ENCODE measurements around the gene INS.

The INS gene

DNA sequence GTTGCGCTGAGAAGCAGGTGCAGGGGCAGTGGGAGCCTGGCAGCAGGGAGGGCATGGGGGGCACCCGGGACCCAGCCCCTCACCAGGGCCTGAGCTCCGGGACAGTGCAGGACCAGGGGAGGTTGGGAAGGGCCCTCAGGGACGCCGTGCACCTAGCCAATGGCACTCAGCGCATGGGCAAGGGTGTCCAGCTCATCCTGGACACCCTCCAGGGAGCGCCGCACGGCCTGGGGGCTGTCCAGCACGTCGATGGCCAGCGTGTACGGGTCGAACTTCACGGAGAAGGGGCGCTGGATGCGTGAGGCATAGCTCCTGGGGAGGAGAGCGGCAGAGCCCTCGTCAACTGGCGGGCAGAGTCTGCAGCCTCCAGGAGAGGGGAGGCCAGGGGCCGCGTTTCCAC, 3.1 kb upstream of the INS start:
- DNase-seq: no peak

DNA sequence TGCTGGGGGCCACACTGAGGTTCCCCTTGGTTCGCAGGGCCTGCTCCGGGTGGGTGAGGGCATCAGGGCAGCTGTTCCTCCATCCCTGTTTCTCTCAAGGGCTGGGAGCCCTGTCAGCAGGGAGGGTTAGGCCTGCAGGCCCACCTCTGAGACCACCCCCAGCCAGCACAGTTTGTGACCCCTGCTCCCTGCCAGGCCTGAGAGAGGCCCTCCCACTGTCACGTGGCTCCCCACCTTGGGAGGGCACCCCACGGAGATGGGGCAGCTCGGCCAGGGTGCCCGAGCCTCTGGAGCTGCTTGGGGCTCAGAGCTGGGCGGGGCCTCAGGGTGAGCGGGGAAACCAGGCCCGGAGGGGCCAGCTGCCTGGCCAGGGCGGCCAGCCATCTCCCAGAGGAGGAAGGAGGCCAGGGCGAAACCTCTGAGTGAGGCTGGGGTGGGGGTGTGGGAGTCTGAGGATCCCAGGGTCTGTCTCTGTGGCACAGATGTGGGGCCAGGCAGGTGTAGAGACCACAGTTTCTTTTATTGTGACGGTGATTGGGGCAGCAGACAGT, 2.5 kb upstream of the INS start:
- no peak for DNase-seq

DNA sequence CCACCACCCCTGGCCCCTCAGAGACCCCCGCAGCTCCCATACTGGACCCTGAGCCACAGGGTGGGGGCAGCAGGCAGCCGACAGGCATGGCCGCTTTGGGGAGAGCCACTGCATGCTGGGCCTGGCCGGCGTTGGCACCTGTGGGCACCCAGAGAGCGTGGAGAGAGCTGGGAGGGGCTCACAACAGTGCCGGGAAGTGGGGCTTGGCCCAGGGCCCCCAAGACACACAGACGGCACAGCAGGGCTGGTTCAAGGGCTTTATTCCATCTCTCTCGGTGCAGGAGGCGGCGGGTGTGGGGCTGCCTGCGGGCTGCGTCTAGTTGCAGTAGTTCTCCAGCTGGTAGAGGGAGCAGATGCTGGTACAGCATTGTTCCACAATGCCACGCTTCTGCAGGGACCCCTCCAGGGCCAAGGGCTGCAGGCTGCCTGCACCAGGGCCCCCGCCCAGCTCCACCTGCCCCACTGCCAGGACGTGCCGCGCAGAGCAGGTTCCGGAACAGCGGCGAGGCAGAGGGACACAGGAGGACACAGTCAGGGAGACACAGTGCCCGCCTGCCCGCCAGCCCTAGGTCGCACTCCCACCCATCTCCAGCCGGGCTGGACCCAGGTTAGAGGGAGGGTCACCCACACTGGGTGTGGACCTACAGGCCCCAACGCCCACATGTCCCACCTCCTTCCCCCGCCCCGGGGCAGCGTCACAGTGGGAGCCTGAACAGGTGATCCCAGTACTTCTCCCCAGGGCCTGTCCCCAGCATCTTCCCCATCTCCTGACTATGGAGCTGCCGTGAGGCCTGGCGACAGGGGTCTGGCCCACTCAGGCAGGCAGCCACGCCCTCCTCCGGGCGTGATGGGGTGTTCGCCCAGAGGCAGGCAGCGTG, 1.2 kb downstream of the INS start:
- no peak for DNase-seq

DNA sequence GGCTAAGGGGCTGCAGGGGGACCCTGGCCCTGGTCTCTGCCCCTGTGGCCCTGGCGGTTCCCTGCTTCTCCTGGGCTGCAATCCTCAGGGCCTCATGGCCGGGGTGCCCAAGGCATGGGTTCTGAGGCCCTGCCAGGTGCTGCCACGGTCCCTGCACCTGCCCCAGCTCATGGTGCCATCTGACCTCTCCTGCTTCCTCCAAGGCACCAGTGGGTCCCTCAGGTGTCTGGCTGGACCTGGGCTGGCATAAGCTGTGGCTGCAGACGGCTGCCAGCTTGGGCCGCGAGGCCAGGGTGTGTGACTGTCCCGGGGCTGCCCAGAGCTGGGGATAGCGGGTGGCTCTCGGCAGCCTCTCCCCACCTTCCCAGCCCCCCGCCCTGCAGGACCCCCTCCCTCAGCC, 2.0 kb downstream of the INS start:
- no peak for DNase-seq

DNA sequence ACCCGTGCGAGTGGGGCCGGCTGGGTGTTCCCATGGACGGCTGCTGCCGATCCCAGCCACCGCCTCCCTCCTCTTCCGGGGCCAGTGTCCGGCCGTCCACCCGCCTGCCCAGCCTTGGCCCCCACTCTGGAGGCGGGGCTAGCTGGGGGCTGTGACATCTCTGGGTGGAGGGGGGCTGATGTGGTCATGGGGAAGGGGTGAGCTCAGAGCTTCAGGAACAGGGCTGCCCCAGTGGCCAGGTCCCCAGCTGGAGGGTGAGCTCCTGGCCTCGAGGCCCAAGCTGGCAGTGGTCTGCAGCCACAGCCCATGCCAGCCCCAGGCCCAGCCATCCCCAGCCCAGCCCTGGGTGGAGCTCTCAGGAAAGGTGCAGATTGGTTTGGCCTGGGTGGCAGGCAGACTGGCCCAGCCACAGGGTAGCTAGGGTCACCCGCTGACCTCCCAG, 2.7 kb downstream of the INS start:
- no peak for DNase-seq

DNA sequence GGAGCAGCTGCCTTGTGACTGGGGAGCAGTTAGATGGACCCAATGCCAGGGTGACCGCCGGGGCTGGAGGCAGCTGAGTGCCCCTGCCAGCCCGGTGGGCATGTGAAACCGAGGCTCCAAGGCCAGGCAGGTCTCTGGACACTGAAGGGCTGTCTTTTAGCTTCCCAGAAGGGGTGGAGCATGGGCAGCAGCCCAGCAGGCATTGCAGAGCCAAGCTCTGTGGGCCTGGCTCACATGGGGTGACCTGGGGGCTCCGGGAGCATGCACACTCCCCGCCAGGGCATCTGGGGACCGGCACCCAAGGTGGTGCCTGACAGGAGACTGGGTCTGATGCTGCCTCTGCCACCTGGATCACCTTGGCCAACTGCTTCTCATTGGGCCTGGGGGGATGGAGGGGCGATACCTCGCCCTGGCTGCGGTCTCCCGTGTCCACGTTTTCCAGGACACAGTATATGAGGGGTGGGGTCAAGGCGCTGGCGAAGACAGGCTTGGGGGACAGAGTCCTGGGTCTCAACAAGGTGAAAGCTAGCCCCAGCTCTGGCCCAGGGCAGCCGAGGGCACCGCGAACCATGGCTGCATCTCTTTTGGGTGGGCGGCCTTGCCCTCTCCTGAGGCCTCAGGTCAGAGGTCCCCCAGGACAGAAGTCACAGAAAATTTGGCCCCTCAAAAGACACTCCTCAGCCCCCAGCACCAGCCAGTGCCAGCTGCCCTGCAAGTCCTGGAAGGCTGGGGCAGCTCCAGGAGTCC, 3.5 kb downstream of the INS start:
- no peak for DNase-seq

DNA sequence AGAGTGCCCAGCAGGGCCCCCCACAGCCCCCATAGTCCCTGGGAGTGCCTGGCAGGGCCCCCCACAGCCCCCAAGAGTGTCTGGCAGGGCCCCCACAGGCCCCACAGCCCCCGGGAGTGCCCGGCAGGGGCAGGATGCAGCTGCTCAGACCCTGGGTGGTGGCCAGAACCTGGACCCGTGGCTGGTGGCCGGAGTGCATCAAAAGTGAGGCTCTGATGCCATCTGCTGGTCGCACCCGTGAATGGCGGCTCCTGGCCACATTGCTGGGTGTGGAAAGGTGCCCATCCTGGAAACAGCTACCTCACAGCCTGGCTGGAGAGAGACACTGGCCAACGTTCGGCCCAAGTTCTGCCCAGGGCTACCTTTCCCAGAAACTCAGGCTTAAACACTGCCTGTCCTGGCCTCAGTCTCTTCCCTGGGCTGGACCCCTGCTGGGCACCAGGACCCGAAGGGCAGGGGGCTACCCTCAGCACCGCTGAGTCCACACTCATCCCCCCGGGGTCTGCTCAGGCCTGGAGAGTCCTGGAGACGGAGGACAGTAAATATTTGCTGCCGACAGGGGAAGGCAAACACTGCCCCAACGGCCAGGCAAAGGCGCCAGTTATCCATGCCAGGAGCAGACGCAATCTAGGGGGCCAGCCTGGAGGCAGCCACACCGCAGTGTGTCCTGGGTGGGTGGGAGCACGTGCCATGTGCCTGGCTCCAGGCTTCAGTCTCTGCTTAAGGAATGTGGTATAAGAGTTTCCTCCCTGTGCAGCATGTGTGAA, 4.4 kb downstream of the INS start:
- DNase-seq: peak; percentile 69 to 80 (median 77)

DNA sequence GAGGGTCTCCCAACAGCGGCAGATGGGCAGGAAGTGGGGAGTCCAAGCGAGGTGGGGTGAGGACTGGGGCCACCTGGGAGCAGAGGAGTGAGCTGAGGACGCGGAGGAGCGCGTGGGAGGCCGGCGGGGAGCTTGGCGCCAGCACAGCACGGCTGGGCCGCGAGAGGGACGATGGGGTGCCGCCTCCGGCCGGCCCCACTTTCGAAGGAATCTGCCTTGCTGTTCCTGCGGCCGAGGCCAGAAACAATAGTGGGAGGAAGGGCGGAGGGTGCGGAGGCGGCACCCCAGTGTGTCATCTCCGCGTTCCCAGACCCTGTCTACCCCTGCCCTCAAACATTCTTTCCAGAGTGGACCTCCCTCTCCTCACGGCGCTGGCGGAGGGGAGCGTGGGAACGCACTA, 5.5 kb downstream of the INS start:
- DNase-seq: no peak

DNA sequence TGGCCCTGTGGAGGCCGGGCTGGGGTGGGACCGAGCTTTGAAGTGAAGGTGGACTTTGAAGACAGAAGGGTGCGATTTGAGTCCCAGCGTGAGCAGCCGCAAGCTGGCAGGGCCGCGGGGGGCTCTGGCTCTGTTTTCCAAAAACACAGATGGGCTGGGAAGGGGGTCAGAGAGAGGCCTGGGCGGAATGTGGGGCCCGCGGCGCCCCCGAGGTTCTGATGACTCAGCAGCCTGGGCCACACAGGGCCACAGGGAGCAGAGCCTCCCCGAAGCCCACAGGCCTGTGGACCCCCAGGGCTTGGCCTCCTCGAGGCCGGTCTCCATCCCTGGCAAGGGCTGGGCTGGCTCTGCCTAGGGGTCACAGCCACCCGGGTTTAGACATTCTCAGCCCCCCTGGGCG, 6.1 kb downstream of the INS start:
- DNase-seq: no peak

DNA sequence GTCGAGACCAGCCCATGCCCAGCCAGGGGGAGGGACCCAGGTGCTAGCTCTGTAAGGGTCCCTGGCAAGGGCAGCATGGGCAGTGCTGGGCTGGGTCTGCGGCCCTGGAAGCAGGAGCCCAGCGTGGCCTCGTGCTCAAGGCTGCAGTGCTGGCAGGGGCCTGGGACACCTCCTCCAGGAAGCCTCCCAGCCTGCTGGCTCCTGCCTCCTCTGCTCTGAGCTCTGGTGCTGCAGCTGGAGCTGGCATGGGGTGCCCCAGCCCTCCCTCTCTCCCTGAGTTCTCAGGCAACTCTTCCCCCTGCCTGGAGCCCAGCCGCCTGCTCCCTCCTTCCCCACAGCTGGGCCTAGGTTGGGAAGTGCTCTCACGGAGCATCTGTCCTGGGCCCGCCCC, 6.8 kb downstream of the INS start:
- no peak for DNase-seq

DNA sequence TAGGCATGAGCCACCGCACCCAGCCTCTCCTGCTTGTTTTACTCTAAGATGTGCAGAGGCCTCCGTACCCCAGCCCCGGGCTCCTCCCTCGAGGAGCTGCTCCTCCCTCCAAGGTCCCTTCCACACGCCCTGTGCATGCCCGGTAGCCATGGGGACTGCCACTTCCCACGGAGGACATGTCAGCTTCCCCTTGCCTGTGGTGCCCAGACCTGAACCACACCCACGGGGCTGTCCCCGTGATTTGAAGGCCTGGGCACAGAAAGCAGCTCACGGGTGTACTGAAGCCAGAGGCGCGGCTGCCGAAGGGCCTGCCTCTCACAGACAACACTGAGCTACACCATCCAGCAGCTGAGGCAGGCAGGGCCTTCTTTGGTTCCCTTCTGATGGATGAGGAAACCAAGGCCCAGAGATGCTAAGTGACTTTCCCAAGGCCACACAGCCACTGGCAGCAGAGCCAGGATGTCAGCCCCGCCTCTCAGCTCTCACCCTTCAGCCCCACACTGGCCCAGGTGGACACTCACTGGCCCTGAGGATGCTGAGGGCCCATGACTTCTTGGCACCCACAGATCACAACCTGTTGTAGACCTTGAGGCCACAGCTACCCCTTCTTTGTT, 7.3 kb downstream of the INS start:
- DNase-seq: peak; percentile 37 to 61 (median 46)

DNA sequence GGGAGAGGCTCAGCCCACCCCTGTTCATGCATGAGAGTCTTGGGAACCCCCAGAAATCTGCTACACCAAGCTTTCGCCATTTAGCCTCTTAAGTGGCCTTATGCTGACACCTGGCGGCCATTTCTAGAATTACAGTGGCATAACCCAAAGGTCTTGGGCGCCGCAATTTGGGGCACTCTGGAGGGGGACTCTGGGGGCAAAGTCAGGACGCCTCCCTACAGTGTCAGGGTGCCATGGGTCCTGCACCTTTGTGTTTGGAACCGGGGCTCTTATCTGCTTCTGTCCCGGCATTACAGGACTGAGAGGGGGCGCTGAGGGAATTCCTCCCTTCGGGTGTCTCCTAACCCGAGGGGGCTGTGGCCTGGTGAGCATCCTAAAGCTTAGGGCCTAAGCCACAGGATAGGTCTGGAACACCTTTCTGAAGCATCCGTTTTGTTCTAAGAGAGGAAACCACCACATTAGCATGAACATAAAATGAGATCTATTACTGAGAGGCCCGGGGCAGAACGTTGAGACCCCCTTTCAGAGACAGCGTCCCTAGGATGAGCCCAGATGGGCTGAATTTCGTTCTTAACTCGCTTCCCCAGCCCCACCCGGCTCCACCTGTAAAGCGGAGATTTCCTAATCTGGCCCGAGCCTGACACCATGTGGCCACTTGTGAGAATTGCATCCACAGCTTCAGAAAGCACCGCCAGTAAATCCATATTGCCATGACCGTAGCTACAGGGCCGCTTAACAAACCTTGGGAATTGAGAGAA, 9.3 kb downstream of the INS start:
- peak; percentile 80 to 88 (median 85) for DNase-seq

DNA sequence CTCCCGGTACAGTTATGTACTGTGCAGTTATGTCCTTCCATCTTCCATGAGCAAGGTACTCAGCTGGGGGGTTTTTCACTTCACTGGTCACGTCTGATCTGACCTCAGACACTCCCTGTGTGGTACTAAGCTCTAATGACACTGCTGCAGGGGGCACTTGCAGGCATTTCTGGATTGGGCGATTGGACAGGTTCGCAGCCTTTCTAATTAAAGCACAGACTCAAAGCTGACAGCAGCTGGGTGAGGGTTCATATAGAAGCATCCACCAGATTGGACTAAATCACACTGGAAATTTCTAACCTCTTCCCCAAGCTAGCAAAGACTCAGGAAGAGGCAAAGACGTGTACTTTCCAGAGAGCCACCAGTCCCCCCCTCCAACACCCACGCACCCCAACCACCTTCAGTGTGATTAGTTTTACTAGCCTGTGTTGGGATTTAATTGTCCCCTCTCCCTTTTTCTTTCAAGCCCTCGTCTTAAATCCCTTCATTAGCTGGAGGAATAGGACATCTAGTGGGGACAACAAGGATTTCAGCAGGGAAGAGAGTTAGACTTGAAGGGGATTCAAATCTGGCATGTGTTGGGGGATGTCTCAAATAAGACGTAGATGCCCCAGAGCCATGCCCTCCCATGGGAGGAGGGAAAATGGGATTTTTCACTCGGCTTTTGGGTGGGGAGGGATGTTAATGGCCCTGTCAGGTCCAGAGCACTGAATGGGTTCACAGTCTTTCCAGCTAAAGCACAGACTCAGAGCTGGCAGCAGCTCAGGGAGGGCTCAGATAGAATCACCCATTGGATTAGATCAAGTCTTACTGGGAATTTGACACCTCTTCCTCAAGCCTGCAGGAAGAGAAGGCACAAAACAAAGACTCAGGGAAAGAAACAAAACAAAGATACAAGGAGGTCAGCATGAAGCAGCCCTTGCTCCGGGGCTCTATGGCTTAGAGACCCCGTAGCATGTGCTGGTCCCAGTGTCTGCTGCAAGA, 10.9 kb downstream of the INS start:
- DNase-seq: peak; percentile 42 to 56 (median 52)

DNA sequence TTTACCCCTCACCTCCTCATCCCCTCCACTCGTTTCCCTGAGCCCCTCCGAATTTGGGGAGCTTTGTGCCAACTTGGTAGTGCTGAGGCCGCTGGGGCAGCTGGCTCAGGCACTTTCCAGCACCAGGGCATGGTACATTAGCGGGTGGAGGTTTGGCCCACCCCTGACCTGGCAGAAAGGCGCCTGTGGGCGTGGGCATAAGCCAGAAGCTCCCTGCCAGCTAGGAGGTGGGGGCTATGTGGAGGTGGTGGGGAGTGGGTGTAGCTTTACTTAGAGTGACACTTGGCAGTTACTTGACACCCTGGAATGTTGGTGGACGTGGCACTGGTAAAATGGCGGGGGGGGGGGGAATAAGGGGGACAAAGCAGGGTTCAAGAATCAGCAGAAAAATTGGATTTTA, 11.5 kb downstream of the INS start:
- no peak for DNase-seq

DNA sequence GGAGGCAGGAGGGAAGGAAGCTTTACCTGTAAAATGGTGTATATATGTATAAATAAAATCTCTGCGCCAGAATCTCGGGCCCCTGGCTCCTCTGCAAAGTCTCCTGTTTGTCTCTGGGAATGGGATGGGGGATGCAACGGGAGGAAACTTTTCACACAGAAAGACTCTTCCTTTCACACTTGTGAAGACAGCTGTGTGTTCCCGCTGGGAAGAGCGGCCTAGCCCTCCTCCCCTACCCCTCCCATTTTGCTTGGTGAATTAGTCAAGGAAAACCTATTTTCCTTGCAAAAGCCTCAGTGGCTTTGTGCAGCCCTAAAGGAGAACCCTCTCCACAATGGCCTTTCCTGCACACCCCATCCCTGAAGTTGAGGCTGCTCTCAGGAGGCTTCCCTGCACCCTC, 12.4 kb downstream of the INS start:
- no peak for DNase-seq

DNA sequence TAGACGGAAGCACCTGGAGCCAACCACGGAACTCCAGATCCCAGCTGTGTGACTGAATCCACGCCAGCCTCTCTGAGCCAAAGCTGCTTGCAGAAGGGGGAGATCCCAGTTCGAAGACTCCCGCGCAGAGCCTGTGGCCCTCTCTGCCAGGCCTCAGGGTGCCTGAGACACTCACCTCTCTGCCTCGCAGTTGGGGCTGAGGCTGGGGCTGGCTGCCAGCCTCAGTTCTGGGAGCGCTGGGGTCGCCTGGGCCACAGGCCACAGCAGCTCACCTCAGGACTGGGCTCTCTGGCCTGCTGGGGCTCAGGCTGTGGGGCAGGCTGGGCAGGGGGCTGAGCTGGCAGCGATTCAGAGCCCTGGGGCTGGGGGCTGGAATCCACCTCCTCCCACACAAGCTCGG, 13.6 kb downstream of the INS start:
- no peak for DNase-seq

DNA sequence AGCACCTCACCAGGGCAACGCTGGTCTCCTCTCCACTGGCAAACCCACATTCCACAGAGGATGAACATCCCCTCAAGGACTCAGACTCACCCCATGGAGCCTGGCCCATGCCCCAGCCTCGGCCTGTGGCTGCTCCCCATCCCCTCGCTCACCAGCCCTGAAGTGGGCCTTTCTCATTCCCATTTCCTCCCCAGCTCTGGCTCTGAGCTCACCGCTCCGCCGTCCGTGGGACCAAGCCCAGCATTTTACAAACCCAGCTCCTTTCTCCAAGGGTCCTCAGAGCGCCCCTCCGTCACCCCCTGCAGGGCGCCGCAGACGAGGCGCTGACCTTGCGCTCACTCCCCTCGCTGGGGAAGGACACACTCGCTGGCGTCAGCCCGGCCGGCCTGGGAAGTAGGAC, 15.0 kb downstream of the INS start:
- no peak for DNase-seq

DNA sequence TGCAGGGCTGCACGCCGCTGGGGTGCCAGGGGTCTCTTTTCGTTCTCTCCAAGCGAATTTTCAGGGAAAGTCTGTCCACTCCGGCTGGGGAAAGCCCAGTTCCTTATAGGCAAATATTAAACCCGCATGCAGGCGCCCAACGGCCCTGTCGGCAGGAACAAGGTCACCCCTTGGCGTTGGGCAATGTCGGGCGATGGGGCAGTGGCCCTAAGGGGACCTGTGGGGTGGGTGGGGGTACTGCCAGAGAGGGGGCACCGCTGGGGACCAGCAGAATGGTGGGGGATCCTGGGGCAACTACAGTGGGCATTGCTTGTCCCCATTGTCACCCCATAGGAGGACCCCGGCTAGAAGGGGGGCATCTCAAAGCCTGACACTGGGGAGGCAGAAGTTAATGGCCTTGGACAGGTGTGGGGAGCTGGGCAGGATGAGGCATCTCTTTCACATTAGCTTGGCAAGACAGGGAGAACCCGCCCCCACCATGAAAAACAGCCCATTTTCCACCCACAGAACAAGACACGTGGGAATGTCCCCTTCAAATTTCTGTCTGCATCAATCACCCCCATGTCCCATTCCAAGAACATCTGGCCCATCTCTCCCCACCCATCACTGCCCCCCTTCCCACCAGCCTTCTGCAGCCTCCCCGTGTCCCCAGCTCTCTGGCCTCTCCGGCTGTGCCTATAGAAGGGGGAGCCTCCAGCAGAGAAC, 16.3 kb downstream of the INS start:
- peak in 2 of 3 donors; percentile 48 to 58 for DNase-seq

DNA sequence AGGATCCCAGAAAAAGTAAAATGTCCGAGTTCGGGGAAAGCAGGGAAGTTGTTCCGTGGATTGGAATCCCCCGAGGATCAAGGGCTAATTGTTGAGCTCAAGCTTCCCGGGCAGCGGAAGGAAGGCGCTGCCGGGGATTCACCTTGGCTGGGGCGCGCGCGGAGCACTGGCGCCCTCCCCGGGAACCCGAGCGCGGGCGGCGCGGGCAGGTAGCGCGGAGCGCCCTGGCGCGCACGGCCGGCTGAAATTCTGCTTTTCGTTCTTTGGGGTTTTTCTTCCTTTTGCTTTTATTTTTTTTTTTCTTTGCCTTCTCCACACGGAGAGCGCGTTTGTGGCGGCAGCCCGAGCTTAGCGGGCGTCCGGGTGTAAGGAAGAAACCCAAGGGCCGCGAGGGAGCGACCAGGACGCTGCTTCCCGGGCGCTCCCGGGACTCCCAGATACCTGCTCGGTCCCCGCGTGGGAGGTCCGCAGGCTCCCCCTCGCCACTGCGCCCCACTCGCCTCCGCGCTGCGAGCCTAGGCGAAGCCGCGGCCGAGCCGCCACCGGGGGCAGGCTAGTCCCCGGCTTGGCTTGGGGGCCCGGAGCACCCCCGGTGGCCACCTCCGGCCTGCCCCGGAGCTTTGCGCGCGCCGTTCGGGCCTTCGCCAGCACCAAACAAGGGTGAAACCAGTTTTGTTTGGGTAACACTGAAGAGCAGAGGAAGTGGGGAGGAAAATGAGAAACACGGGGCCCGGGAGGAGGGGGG, 17.0 kb downstream of the INS start:
- DNase-seq: peak in 1 of 3 donors; percentile 73
